Neutrophil (primary cell): Measurements from ENCODE around the gene TF.

Experiments
- H3K27ac ChIP-seq: fragments of 200-600 bp; sonication (generic); 2 replicates; pipeline ENCODE4 v1.5.1; 2016; ENCODE audit warnings: mild to moderate bottlenecking, moderate library complexity
- H3K27me3 ChIP-seq: fragments of 200-600 bp; sonication (generic); 2 replicates; pipeline ENCODE4 v1.6.0; 2016; ENCODE audit warnings: mild to moderate bottlenecking
- H3K36me3 ChIP-seq: fragments of 200-600 bp; sonication (generic); 2 replicates; pipeline ENCODE4 v1.5.1; 2017
- H3K4me1 ChIP-seq, 2 experiments: fragments of 200-600 bp in 1 of 2; sonication (generic) in 1 of 2; 1 replicate in 1 of 2; 2 replicates in 1 of 2; pipeline versions ENCODE4 v1.5.1 to v1.6.1; 2013 to 2016; ENCODE audit warnings: low read depth in 1 of 2, low read length in 1 of 2, mild to moderate bottlenecking in 1 of 2, moderate library complexity in 1 of 2; ENCODE audit not compliant: control insufficient read depth in 1 of 2, insufficient read depth in 1 of 2
- H3K4me3 ChIP-seq, 2 experiments: fragments of 200-600 bp in 1 of 2; sonication (generic) in 1 of 2; 1 replicate in 1 of 2; 2 replicates in 1 of 2; pipeline ENCODE4 v1.5.1; 2013 to 2016; ENCODE audit warnings: low read depth in 1 of 2, low read length in 1 of 2, mild to moderate bottlenecking in 1 of 2, moderate library complexity in 1 of 2
- H3K9me3 ChIP-seq: fragments of 200-600 bp; sonication (generic); 2 replicates; pipeline ENCODE4 v1.5.1; 2016
- CTCF ChIP-seq: fragments of 200-600 bp; sonication (generic); IDR thresholded peaks from 2 replicates; pipeline ENCODE4 v1.5.1; 2016; ENCODE audit warnings: antibody characterized with exemption

Gene TF

GRCh38 chr3:133838296-133838789 is 92.2 kb downstream of the TF start:
- no peak for TF ChIP-seq CTCF
- Histone ChIP-seq H3K27me3 (no peaks in the 10 kb centered on the region), H3K27ac (no peak overlapping the region), H3K9me3 (no peaks in the 10 kb centered on the region), H3K36me3 (no peaks in the 10 kb centered on the region), H3K4me3 (no peak overlapping the region), H3K4me1 (no peaks in the 10 kb centered on the region)

GRCh38 chr3:133838916-133839800 is 93.0 kb downstream of the TF start:
- Histone ChIP-seq H3K4me3 (no peak overlapping the region), H3K27ac (no peak overlapping the region), H3K36me3 (no peaks in the 10 kb centered on the region), H3K9me3 (no peaks in the 10 kb centered on the region), H3K4me1 (no peaks in the 10 kb centered on the region), H3K27me3 (no peaks in the 10 kb centered on the region)
- TF ChIP-seq CTCF, result no peak

GRCh38 chr3:133840055-133840737 is 94.0 kb downstream of the TF start:
- no peak overlapping the region for H3K27ac ChIP-seq
- no peaks in the 10 kb centered on the region for H3K27me3 ChIP-seq
- no peaks in the 10 kb centered on the region for H3K4me1 ChIP-seq
- no peak overlapping the region for H3K4me3 ChIP-seq
- no peaks in the 10 kb centered on the region for H3K9me3 ChIP-seq
- H3K36me3 ChIP-seq, result no peaks in the 10 kb centered on the region
- no peak for TF ChIP-seq CTCF

- Histone ChIP-seq H3K27ac (no peak overlapping the region), H3K4me1 (no peaks in the 10 kb centered on the region), H3K27me3 (no peaks in the 10 kb centered on the region), H3K36me3 (no peaks in the 10 kb centered on the region), H3K4me3 (no peak overlapping the region), H3K9me3 (no peaks in the 10 kb centered on the region)
- no peak for TF ChIP-seq CTCF
These were observed 94.6 kb downstream of the TF start for GRCh38 chr3:133840767-133841166.

GRCh38 chr3:133841196-133841595 is 95.0 kb downstream of the TF start:
- Histone ChIP-seq H3K9me3 (no peaks in the 10 kb centered on the region), H3K27ac (no peak overlapping the region), H3K27me3 (no peaks in the 10 kb centered on the region)

More at GRCh38 chr3:133841196-133841595, 95.0 kb downstream of the TF start:
- H3K4me1 ChIP-seq, result no peaks in the 10 kb centered on the region
- H3K36me3 ChIP-seq, result no peaks in the 10 kb centered on the region
- no peak for TF ChIP-seq CTCF
- H3K4me3 ChIP-seq, result no peak overlapping the region
